NCI-H2107 (cell line): ENCODE measurements around the gene KLK12.

Experiments
- DNase-seq: peaks from one replicate; lab custom pipeline; 2025; lab: John Stamatoyannopoulos, UW

Gene KLK12

DNA sequence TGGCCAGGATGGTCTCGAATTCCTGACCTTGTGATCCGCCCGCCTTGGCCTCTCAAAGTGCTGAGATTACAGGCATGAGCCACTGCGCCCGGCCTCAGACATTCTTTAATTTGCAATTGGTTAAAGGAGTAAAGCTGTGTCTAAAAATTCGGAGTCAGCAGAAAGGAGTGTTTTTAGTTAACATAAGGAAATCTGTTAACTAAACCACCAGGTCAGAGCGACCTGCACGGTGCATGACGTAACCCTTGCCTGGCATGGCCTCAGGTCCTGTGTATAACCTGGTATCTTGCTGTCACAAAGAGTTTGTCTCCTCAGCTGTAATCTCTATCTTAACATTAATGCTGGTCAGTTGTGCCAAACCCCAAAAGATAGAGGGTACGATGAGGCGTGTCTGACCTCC is 9.5 kb upstream of the KLK12 start:
- no peak for DNase-seq

DNA sequence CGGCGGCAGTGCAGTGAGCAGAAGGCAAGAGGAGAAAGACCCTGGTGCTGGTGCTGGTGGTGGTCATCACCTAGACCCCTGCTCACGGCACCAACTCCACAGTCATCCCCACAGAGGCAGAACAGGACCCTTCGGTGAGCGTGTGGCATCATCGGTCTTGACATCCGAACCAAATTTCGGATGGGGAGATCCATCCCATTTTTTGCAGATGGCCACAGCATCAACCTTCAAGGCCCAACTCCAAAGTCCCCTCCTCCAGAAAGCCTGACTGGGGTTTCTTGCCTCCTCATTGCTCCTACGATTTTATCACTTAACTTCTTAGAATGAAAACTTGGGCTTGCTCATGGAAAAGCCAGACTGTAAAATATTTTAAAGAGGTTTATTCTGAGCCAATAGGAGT is 8.7 kb upstream of the KLK12 start:
- DNase-seq = no peak

DNA sequence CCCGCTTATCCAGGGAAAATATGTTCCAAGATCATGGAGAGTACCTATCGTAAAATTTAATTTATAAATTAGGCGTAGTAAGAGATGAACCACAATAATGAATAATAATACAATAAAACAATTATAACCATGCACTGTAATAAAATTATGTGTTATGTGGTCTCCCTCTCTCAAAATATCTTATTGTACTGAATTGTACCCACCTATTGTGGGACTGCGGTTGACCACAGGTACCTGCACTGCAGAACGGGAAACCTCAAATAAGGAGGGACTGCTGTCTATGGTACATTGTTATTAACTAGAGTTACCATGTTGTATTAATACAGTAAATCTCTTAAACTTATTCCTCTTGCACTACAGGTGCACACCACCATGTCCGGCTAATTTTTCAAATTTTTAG is 5.3 kb upstream of the KLK12 start:
- no peak for DNase-seq

DNA sequence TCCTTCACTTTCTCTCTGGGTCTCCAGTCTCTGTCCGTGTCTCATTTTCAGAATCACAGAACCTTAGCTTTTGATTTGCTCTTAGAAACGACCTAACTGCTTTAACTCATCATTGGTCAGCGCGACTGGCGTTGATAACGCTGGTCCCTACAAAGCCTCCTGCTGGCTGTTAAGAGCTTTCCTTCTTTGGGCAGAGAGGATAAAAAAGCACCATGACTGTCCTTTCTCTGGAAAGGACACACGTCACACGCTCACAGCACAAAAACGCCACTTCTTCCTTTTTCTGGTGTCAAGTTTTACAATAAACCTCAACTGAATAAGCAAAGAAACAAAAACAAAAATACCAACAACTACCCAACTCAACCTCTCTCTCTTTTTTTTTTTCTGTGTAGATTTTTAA is 1.7 kb upstream of the KLK12 start:
- no peak for DNase-seq

DNA sequence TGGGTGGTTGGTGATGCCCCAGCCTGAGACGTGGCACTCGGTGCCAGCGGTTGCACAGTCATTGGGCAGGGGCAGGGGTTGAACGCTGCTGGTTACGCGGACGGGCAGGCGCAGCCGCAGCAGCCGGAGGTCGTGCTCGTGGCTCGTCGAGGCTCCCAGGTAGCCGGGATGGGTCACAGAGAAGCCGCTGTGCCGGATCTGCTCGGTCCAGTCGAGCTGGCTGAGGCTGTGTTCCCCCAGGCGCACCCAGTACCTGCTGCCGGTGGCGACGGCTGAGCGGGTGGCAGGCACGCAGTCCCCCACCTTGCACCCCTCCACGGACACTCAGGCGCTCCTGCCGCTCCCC is 2.9 kb downstream of the KLK12 start:
- no peak for DNase-seq

DNA sequence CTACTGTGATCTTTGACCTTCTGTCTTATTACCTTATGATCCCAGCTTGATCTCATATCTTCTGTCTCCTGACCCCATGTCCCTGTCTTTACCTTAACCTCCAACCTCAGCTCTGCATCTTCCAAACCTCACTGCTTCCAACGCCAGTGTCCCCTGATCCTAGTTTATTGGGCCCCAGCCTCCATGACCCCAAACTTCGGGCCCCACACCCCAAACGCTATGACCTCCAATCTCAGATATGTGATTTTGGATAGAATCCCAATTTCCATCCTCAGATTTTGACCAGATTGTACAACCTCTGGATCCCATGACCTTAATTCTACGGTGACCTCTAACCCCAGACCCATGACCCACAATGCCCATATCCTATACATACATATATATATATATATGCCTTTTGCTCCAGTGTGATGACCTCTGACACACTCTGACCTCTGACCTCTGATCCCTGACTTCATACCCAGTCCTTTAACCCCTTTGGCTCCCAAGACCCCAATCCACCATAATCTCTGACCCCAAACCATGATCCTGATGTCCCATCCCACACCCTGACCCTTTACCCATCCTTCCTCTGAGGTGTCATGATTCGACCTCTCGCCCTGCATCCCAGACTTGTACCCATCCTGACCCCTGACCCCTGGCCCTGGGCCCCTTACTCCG is 3.5 kb downstream of the KLK12 start:
- DNase-seq = no peak

DNA sequence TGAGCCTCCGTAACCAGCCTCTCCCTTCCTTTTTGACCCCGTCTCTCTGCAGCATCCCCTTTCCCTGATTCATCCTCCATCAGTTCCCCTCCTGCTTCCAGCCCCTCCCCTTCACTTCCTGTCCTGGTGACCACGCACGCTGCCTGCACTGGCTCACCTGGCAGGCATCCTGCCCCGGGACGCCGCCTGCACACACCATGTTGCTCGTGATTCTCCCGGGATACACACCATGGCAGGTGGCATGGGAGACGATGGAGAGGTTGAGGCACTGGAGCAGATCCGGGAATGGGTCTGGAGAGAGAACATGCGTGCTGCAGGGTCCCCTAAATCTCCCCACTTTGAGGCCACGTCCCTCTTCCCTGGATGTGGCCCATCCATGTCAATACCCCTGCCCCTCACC is 4.2 kb downstream of the KLK12 start:
- DNase-seq = no peak

DNA sequence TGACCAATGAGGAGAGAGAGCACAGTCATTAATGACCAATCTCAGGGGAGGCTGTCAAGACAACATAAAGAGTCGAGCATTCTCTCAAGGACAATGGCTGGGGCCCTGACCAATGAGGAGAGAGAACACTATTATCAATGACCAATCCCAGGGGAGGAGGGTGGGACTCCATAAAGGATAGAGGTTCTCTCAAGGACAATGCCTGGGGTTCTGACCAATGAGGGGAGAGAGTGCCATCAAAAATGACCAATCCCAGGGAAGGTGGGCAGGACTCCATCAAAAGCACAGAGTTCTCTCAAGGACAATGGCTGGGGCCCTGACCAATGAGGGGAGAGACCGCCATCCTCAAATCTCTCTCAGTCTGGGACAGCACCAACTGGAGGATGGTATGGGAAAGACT is 5.1 kb downstream of the KLK12 start:
- no peak for DNase-seq

DNA sequence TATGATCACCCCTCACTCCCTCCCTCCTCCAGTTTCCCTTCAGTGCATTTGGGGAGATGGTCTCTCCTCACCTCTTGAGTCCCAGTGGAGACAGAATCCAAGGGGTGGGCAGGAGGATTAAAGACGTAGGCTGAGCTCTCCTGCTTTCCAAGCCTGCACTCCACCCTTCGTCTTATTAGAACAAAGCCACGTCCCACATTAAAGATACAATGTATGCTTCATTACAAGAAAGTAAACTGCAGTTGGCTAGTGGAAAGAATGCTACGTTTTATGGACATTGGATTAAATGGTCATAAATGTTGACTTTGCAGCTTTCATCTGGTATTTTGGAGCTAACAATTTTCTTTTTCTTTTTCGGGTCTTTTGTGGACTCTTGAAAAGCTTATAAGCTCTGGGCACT is 6.9 kb downstream of the KLK12 start:
- no peak for DNase-seq

DNA sequence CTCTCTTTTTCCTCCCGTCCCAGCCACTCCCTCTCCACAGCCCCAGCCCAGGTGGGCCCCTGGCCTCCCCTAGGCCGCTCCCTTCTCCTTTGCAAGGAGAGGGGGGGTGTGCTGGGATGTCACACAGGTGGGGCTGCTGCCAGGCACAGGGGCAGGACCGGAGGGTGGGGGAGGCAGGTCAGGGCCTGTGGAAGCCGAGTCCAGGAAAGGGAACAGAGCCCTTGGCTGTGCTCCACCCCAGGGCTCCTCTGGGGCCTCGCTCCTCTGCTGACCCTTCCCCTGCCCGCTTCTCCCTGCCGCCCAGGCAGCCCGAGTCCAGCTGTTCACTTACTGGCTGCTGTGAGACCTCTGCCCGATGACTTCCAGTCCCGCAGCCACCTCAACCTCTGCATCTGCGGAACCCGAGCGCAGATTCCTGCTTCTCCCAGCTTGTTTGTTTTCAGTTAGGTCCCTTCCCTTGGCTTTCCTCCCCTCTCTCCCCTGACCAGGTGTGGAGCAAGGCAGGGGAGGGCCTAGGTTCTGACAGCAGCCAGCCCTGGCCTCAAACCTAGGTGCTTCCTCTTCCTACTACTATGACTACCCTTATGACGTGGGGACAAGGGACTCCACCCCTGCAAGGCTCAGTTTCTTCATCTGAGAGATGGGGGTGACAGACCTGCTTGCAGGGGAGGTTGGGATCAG is 7.5 kb downstream of the KLK12 start:
- no peak for DNase-seq

DNA sequence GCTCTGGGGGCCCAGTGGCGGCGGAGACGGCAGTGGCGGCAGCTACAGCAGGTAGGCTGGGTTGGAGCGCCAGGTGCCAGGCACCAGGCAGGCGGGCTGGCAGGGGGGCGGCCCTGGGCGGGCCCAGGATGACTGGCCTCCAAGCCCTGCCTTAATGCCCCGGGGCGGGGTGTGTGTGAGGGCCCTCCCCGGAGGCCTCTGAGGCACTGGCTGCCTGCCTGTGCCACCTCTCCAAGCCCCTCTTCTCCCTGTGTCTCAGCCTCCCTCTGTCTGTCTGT is 8.3 kb downstream of the KLK12 start, which contains the start of gene KLK11:
Gene KLK11 (minus strand): TSS at position 63 of the 278 bp plus-strand sequence. CDS start 985 bp downstream, outside the sequence.
- peak; percentile 63 for DNase-seq

DNA sequence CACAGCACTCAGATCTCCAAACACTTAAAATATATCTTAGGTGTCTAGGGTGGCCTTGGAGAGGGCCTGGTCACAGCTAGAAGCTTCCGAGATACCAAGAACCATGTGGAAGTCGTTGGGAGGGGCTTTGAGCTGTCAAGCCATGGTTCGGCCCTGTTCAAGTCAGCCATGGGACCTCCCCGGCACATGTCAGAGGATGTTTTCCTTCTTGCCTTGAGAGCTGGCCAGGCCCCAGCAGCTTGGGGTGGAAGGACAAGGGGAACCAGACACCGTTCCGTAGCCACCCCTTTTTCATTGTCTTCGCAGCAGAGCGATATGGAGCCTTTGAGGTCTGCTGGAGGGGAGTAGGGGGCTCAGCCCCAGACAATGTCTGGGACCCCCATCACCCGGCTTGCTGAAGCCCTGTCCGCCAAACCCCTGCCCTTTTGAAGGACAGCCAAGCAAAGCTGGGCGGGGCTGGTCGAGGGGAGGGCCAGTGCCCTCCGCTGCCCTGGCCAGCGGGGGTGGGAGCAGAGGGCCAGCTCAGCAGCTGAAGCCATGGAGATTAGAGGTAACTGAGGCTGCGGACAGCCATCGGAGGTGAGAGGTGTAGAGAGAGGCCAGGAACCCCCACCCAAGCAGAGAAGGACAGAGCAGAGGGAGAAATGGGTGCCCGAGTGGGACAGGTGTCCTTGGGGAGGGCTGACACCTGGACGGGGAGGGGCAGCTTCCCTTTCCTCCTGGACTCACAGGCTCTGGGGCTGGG is 8.8 kb downstream of the KLK12 start:
- no peak for DNase-seq

DNA sequence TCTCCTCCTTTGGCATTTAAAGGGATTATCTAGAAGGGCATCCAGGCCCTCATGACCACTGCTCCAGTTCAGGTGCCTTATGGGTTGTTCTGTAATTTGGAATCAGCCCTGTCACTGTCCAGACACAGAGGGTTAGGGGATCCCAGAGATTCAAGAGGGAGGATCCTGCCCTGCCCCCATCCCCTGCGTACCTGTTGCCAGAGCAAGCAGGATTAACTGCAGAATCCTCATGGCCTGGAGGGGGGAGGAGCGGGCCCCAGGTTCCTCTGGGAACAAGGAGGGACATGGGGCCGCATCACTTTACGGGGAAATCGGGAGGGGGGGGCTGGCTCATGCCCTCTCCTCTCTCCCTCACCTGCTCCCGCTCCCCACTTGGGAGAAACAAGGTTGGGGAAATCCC is 9.4 kb downstream of the KLK12 start:
- peak; percentile 30 for DNase-seq

DNA sequence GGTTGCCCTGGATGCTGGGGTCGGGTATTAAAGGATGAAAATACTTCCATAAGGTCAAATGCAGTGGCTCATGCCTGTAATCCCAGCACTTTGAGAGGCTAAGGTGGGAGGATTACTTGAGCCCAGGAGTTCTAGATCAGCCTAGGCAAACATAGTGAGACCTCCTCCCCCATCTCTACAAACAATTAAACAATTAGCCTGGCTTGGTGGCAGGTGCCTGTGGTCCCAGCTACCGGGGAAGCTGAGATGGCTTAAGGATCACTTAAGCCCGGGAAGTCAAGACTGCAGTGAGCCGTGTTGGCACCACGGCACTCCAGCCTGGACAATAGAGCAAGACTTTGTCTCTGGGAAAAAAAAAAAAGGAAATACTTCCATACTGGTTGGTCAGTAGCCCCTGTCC is 9.9 kb downstream of the KLK12 start:
- DNase-seq = no peak

DNA sequence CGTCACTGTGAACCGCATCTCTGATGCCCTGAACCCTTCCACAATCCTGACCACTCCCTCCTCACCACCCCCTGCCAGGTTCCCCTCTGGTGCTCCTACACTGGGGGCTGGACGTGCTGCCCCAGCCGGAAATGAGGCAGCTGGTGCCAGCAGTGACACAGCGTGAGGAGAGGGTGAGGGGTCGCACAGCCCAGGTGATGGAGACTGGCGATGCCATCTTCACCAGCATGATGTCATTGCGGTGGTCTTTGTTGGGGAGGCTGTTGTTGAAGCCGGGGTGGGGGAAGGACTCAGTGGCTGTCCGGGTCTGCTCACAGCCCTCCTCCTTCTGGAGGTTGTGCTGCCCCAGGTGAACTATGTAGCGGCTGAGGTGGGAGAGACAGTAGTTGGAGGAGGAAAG is 10.9 kb downstream of the KLK12 start:
- DNase-seq = no peak

DNA sequence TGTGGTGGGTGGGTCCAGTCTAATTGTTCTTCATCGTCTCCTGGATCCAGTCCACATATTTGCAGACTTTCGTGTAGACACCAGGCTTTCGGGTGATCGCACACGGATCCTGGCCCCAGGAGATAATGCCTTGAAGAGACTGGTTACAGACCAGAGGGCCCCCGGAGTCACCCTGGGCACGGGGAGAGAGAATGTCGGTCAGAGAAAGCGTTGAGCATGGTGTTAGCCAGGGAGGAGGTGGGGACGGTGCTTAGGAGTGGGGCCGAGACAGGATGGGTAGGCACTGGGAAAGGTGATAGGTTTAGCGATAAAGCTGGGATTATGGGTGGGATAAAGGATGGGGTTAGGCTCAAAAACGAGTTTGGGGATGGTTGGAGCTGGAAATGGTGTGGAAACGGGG is 12.3 kb downstream of the KLK12 start:
- DNase-seq = no peak

DNA sequence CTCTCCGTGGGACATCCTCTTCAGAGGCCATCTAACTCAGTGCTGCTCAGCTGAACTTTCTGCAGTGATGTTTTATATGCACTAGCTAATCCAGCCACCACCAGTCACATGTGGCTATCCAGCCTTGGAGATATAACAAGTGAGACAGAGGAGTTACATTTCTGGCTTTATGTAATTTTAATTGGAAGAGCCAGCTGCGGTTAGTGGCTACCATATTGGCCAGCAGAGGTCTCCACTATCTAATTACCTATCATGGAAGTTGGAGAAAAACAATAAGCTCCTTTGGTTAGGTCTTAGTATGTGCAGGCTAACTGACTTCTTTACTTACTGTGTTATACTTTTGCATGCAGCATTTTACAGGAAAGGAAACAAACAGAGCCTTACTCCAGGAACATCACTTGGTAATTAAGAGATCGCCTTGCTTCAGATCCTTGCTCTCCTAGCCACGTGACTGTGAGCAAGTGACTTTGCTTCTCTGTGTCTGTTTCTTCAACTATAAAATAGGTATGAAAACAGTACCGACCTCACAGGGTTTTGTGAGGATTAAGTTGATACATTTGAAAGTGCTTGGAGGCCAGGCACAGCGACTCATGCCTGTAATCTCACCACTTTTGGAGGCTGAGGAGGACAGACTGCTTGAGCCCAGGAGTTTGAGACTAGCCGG is 13.7 kb downstream of the KLK12 start:
- DNase-seq = no peak

DNA sequence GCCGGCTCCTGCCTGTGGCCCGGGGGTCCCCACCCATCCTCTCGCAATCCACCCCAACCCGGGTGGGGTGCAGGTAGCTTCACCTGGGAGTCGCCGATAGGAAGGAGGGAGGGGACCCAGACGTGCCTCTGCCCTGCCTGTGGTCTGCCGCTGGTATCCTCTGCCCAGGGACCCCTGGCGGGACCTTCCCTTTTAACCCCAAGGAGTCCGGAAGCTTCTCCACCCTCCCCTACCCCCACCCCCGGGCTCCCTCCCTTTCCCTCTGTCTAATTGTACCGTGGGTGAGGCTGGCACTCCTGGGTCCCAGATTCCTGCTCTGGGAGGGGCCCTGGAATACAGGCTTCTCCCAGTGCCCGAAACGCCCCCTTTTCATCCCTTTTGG is 15.3 kb downstream of the KLK12 start, which contains the start of gene KLK10:
Gene KLK10 (minus strand): TSS at position 166 of the 382 bp plus-strand sequence. CDS start 579 bp downstream, outside the sequence.
- DNase-seq = no peak

DNA sequence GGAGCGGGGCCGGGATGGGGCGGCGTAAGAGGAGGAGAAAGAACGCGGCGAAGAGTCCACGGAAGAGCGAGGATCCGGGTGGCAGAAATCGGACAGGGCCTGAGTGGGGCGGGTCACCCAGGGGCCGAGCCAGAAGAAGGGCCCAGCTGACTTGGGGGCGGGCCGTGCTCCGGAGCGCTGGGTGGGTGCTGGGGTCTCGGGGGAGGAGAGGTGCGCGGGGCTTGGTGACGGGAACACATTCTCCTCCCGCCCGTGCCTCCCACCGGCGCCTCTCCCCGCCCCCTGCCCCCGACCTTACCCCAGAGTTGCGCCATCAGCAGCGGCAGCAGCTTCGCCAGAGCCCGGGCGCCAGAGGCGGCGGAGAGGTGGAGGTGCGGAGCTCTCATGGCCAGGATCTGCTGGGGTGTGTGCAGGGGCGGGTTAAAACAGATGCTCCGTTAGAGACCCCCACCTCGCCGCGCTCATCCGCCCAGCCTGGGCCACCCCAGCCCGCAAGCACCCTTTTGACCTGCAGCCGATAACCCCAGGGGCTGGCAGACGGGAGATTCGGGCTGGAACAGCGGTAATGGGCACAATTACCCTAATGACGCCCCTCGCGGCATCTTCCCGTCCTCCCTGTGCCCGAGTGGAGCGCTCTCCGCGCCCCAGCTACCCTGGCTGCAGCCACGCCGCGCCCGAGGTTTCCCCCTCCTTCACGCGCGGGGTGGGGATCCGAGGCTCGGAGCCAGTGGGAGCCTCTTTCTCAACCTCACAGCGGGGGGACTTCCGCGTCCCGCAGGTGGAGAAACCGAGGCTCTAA is 15.9 kb downstream of the KLK12 start:
- no peak for DNase-seq

DNA sequence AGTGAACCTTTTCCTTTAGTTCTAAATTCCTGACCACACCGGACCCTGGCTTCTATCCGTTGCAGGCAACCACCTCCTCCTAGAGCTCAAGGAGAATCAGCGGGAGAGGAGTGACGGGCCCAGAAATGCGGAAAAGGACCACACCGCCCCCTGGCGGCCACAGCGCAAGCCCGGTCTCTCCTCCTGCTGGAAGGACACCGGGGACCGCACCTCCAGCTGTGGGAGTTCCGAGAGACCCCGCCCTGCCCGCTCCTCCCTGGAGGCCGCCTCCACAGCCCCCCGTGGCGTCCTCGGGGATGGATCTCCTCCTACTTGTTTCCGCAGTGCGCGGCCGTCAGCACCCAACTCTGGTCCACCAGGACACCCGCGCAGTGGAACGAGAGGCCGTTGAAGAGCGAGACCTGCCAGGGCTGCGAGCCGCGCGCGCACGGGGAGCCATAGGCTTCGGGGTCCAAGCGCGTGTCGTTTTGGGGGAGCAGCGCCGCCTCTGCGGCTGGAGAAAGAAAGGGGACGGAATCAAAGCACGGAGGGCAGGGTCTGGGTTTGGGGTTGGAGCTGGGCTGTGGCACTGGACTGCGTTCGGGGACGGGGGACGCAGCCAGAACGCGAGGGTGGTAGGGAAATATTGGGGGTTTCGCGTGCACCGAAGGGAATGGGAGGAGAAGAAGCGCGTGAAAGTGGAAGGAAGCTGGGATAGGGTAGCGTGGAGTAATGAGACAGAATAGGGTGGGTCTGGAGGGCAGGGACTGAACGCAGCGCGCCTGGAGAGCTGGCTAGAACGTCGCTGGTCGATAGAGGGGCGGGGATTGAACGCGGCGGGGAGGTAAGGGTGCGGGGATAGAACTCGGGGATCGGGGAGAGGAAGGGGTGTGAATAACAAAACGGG is 17.8 kb downstream of the KLK12 start:
- DNase-seq = no peak

DNA sequence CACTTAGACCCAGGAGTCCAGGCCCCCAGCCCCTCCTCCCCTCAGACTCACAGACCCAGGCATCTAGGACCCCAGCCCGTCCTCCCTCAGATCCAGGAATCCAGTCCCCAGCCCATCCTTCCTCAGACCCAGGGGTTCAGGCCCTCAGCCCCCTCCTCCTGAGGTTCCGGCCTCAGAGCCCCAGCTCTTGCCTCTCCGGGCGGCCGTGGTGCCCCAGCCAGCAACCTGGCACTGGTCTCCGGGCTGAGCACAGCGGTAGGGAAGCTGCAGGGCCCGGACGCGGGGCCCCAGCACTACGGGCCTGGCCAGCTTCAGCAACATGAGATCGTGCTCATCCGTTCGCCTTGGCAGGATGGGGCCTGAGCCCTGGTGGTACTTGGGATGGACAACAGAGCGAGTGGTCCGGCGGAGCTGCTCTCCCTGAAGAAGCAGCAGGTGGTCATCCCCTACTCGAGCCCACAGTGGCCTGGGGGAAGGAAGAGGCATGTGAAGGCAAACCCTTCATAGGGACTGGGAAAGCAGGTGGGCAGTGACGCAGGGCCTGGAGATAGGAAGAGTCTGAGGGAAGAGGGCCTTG is 19.0 kb downstream of the KLK12 start:
- no peak for DNase-seq
